DMS114 treated with DMSO at 0.1 percent for 48 hours (cell line): ENCODE data around the gene PFKP.

Experiments
- DNase-seq: peaks from one replicate; lab custom pipeline; 2025; ENCODE audit not compliant: unreplicated experiment; lab: John Stamatoyannopoulos, UW

PFKP gene

GRCh38 chr10:3132036-3133025 is 65.0 kb downstream of the PFKP start:
- DNase-seq: no peak

DNA sequence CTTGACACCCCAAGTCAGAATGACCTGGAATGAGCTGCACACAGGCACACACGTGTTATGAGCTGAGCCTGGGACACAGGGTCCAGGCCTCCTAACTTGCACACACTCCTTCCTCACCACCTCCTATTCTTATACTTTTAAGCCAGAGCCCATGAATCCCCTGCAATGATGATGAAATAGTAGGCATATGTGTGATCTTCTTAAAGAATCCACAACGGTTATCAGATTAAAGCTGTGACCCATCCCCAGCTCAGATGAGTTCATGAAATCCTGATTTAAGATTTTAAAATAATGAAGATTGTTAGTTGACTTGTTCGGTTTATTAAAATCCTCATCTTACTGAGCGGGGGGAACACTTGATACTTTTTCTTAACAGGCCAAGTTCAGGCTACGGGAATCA is 66.6 kb downstream of the PFKP start:
- DNase-seq: no peak

DNA sequence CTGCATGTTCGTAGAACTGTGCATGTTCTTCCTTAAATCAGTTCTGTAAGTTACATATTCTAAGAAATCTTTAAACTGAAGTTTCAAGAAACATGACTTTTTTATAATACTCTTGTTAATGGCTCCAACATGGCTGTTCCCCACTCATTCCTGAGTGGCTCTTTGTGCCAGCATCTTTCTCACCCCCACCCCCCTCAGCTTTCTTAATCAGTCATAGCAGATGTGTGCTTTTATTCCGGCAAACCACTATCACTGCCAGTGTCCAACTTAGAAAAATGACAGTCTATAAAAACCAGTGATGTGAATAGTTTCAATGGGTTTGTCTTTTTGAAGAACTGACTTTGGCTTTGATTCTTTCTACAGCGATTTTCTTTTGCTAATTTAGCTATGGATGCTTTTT is 67.7 kb downstream of the PFKP start:
- DNase-seq: no peak

- DNase-seq: no peak
Measured at GRCh38 chr10:3136336-3136735, 69.0 kb downstream of the PFKP start.

DNA sequence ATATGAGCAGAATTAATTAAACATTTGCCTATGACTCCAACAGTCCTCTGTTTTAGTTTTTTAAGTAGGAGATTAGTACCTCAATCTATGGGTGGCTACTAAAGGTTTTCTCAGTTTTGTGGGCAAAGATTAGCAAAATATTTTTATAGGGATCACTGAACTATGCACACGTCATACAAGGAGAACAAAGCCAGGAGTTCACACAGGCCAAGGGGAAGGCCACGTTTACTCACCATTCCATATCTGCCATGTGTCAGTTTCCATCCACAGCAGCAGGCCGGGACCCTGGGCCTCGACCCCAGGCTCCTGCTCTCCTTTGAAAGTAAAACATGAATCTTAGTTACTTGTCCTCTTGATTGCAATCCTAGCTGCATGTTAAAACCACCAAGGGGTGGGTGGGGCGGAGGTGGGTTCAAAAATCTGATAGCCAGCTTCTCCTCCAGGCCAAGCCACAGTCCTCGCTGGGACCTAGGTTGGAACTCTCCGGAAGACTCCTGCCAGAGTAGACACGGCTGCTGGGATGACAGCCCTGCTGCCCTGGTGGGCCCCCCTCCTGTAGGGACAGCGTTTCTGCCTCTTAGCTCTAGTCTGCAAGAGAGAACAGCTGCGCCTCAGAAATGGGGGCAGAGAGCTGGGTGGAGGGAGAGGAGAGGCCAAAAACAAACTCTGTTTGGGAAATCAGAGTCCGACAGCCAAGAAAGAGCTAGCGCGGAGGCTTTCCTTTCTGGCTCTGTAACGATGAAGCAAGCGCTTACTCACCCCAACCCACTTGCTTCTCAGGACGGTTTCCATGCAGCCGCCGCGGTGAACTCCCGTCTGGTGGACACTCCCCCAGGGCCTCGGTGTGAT is 69.6 kb downstream of the PFKP start:
- DNase-seq: no peak

- no peak for DNase-seq
Measured at GRCh38 chr10:3137958-3138726, 70.8 kb downstream of the PFKP start.

DNA sequence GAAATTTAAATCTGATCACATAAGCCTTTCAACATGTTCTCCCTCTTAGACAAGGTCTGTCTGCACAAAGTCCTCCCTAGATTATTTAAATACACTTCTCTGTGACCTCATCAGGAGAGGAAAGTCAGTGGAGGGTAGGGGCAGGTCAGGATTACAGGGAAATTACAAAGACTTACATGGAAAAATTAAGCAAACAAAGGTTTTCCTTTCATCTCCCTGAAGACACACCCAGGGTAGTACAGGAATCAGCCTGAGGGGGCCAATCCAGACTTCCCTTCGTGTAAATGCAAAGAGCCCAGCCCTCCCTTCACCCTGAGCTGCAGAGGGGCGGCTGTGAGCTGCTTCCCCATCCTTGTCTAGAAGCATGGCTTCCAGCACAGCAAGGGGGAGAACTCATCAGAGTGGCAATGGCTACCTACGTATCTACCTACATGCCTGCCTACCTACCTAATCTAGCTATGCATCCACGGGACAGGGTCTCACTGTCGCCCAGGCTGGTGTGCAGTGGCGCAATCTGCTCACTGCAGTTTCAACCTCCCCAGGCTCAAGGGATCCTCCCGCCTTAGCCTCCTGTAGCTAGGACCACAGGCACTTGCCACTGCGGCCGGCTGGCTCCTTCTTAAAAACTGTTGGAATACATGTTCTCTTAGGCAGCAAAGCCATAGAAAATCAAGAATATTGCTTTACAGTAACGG is 72.0 kb downstream of the PFKP start:
- no peak for DNase-seq

GRCh38 chr10:3140280-3140679 is 72.9 kb downstream of the PFKP start:
- no peak for DNase-seq

GRCh38 chr10:3141351-3142005 is 74.1 kb downstream of the PFKP start:
- DNase-seq: no peak

GRCh38 chr10:3142146-3142875 is 75.0 kb downstream of the PFKP start:
- no peak for DNase-seq

GRCh38 chr10:3143366-3143765 is 76.0 kb downstream of the PFKP start:
- no peak for DNase-seq

GRCh38 chr10:3143791-3144434 is 76.6 kb downstream of the PFKP start:
- DNase-seq: no peak

DNA sequence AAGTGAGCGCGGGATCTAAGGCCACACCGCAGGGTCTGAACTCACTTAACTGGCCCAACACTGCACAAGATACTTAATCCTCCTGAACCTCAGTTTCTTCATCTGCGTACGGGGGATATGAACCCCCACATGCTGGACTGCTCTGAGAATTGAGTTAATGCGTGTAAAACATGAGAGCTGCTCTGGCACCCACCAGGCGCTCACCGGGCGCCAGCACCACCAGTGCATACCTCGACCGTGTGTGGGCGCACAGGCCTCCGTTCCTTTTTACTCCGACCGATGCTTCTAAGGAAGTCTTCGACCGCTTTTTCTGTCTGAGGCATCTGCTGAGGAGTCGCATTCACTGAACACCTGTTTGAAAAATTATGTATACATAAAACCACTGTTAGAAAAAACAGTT is 78.0 kb downstream of the PFKP start:
- DNase-seq: no peak

DNA sequence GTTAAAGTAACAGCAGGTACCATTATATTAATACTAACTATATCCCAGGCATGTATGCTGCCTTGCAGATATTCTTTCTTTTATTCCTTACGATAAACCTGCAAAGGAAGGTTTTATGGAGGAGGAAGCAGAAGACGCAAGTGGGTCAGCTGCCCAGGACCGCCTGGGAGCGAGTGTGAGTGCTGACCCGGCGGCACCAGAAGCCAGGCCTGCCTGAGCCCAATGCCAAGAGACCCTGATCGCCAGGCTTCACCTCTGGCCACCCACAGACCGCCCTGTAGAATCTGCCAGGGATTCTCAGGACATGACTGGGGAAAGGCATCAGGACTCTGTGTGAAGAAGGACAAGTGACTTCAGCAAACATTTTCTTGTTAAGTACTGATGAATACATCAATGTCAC is 78.9 kb downstream of the PFKP start:
- DNase-seq: no peak

GRCh38 chr10:3147117-3147820 is 79.9 kb downstream of the PFKP start:
- no peak for DNase-seq

GRCh38 chr10:3148041-3148440 is 80.7 kb downstream of the PFKP start:
- no peak for DNase-seq

GRCh38 chr10:3148994-3149393 is 81.6 kb downstream of the PFKP start:
- DNase-seq: no peak

GRCh38 chr10:3149918-3150317 is 82.6 kb downstream of the PFKP start:
- DNase-seq: no peak
